CD1c-positive myeloid dendritic cell (primary cell): ENCODE data around the gene CLIC3.

ENCODE experiments used
- DNase-seq: peaks from one replicate; pipeline ENCODE4 v3.0.0-alpha.2; 2016; ENCODE audit errors: extremely low spot score

CLIC3 gene

DNA sequence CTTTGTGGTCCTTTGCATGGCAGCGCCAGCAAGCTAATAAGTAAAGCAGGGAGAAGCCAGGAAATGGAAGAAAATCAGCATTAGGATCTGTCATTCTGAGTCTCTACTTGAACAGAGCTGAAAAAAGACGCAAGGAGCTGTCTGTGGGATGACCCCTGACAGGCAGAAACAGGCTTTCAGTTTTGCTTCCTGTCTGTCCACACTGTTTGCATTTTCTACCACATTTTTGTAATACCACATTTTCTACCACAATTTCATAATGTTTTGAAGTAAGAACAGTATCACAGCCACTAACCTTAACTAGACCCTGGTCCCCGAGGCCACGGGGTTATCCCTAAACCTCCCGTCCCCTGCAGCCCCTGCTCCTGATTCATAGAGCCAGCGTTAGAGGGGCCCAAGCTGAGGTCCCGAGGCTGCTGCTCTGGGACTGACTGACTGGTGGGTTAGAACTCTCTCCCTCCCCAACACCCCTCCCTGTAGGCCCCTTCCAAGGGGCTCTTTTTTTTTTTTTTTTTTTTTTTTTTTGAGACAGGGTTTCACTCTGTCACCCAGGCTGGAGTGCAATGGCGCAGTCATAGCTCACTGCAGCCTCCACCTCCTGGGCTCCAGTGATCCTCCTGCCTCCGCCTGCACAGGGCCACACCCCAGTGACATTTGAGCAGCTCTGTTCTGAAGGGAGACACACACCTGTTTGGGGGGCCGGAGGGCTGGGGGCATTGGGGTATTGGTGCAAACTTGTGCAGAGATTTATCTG is 4.0 kb upstream of the CLIC3 start:
- DNase-seq, result peak; percentile 72

DNA sequence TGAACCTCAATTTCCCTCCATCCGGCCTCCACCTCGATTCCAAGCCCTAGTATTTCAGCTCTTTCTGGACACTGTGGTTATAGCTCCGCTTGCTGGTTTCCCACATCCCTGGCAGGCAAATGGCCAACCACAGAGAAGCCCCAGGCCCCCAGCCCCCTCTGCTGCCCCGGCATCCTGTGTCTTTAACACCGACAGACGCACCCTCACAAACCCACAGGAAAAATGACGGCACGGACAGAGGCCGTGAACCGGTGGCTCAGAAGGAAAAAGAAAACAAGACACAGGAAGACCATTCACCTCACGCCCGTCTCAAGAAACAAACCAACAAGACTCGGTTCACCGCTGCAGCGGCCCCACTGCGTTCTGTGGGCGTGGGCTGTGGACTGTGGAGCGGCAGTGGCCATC is 1.5 kb upstream of the CLIC3 start:
- no peak for DNase-seq

DNA sequence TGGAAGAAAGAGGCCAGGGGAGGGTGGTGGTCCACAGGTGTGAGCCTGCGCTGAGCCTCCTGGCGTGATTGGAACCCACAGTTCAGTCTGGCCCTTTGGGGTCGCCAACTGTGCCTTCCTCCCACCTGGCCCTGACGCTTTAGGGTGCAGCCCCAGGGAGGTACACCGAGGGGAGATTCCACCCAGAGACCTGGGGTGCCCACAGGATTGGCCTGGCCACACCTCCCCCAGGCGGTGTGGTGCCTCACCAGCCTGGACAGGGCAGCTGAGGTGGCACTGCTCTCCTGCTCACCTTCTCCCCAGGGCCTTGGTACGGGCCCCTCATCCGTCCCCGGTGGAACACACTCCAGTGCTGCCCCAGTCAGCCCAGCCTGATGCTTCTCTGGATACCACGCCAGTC is 1.0 kb upstream of the CLIC3 start:
- DNase-seq, result no peak

DNA sequence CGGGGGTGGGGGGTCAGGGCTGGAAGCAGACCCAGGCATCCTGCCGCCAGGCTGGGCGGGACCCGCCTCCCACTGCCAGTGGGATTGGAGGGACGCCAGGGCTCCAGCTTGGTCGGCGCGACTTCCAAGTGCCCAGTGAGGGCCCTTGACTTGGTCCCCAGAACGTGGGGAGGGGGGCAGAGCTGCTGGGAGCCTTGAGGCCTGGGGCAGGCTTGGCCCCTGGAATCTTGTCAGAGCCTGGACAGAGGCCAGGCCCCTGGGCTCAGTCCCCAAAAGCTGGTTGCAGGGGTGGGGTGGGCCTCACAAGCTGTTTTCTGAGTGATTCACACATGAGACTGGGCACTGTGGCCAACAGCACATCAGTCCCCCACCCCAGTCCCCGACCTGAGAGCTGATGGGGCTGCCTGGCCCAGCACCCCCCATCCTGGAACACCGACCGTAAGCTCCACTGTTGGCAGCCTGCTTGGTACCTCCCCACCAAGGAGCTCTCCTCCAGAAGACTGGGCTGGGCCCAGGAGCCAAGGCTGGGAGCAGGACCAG is 526 bp downstream of the CLIC3 start:
- DNase-seq, result no peak

DNA sequence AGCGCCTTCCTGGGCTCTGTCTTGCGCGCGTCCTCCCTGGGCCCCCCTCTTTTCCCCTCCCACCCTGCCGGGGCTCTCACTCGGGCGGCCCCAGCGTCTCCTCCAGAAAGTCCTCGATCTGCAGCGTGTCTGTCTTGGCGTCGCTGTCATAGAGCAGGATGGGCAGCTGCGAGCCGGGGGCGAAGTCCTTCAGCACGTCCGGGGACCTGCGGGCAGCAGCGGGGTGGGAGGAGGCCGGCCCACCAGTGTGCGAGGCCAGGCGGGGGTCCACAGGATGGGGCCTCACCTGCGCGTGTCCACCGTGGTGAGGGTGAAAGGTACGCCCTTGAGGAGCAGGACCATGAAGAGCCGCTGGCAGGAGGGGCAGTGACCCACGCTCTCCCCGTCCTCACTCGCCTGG is 1.0 kb downstream of the CLIC3 start:
- DNase-seq, result no peak

DNA sequence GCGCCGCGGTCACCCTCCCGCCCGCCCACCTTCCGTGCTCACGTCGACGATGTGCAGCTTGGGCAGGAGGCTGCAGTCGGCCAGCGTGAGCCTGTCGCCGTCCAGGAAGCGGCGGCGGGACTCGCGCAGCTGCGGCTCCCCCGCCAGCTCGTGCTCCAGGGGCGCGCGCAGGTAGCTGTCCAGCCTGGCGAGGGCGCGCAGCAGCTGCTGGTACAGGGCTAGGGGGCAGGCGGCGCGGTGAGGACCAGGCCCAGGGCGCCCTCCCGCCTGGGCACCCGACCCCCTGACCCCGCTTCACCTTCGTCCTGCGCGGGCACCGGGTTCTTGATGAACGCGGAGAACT is 1.5 kb downstream of the CLIC3 start:
- DNase-seq, result no peak

DNA sequence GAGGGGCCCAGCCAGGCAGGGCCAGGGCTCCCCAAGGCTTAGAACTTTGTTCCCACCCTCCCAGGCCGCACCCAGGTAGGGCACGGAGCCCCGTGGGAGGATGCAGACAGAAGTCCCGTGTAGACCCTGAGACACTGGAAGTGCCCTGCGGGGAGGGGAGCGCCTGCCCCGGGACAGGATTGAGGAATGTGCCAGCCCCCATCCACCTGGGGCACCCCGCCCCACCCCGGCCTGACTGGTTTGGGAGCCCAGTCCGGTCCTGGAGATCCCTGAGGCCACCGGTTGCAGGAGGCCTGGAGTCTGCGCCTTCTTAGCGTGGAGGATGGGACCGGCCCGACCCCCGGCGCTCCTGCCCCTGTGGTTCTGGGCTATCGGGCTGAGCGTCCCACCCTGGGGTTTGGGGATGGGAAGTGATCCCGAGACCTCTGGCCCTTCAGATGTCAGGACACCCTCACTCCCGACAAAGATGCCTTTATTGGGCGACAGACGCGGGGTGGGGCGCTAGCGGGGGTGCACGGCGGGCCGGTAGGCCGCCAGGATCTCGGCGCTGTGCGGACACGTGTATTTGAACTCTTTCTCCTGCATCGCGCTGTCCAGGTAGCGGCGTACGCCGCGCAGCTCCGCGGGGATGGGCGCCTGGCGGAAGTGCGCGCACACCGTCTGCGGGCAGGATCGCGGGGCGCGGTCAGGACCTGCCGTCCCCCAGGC is 2.0 kb downstream of the CLIC3 start:
- DNase-seq, result no peak

DNA sequence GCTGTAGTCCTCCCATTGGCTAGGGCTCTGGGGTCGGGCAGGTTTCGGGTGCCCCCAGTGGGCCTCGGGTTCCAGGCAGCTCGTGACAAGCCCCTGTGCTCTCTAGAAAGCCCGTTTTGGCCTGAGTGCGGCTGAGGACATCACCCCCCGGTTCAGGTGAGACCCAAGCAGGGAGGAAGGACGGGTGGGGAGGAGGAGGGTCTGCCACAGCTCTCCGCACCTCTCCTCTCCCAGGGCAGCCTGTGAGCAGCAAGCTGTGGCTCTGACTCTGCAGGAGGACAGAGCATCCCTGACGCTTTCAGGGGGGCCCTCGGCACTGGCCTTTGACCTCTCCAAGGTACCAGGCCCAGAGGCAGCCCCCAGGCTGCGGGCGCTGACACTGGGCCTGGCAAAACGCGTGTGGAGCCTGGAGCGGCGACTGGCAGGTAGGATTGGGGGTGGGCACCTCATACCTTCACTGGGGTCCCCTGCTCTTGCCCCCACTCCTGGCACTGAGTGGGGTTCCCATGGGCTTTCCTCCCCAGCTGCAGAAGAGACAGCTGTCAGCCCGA is 3.5 kb downstream of the CLIC3 start:
- no peak for DNase-seq

DNA sequence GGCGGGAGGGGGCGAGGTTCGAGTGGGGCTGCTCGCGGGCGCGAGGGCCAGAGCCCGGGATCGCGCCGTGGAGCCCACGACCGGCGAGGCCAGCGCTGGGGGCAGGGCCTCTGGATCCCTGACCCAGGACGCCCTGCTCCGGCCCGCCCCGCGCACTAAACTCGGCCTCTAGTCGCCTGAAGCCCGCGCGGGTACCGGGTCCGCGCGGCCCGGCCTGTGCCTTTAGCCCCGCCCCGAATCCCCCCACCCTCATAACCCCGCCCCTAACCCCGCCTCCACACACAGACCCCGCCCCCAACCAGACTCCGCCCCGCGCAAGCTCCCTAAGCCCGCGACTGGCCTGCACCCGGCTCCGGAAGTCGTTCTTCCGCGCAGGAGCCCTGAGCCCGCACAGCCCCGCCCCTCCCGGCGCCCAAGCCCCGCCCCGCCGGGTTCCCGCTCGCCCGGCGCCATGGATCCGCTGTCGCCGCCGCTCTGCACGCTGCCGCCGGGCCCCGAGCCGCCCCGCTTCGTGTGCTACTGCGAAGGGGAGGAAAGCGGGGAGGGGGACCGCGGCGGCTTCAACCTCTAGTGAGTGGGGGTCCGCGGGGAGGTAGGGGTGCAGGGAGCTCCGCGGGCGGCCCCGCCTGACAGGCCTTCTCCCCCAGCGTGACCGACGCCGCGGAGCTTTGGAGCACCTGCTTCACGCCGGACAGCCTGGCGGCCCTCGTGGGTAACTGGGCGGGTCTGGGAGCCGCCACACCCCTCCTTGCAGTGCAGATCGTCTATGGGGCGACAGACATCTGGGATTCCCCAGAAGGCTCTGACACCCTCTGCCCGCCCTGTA is 4.2 kb downstream of the CLIC3 start, which contains the start of gene PAXX:
Gene PAXX, plus strand, starts transcription at position 430 of the 826 bp plus-strand sequence. Its CDS starts 22 bp downstream, at position 452.
- DNase-seq, result peak; percentile 95

DNA sequence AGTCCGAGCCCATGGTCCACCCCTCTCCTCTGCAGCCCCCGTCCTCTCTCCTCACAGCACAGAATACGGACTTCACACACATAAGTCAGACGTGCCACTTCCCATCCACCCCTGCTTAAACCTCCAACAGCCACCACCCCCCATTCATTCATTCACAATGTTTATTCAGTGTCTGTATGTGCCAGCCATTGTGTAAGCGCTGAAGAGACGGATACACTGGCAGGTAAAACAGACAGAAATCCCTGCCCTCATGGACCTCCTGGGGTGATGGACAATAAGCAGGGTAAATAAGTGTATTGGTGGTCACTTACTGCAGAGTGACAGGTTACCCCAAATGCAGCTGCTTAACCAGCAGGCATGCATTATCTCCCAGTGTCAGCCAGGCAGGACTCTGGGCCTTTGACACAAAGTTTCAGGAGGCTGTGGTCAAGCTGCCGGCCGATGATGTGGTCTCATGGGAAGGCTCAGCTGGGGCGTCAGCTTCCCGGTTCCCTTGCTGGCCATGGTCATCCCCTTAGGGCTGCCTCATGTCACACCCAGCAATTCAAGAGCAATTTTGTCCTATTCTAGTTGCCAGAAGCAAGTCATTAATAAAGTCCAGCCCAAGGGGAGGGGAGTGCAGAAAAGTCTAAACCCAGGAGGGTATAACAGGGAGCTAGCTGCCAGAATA is 6.0 kb downstream of the CLIC3 start:
- no peak for DNase-seq

DNA sequence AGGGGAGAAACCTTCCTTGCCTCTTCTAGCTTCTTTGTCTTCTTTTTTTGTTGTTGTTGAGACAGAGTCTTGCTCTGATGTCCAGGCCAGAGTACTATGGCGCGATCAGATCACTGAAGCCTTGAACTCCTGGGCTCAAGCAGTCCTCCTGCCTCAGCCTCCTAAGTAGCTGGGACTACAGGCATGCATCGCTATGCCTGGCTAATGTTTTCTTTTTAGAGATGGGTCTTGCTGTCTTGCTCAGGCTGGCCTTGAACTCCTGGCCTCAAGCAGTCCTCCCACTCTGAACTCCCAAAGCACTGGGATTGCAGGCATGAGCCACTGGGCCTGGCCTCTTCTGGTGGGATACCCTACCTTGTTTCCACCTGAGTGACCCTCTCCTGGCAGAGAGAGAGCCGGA is 7.5 kb downstream of the CLIC3 start:
- DNase-seq, result no peak

DNA sequence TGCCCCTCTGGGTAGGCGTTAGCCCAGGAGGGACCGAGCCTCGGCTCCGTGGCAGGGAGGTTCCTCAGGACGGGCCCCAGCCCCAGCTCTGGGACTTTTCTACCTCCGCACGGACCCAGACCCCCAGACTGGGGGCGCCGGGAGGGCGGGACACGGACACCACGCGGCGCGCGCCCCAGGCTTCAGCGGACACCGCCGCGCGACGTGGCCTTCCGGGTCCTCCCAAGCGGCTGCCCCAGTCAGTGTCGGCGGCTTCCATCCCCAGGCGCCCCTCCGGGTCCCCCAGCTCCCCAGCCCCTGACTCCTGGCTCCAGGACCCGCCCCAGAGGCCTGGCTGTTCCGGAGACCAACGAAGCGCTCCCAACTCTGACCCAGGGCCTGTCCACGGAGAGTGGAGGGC is 10.5 kb downstream of the CLIC3 start:
- no peak for DNase-seq

DNA sequence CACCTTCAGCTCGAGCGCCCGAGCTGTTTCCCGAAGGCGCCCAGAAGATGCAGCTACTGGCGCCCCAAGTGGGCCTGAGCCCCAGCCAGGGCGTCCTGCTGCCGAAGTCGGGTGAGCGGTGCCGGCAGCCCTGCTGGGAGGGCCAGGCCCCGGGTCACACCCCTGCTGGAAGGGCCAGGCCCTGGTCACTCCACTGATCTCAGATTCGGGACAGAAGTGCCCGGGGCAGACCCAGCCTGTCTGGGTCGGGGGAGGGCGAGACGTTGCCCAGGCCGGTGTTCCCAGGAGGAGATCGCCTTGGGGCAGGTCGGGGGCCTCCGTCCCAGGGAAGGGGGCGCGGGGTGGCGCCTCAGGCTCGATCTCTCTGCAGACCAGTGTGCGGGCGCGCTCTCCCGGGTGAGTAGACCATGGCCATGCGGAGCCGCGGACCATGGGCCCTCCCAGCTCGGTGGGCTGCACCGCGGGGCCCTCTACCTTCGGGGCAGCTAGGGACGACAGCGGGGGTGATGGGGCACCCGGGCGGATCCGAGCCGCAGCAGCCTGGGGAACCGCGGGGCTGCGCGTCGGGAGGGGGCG is 11.3 kb downstream of the CLIC3 start:
- DNase-seq, result no peak

DNA sequence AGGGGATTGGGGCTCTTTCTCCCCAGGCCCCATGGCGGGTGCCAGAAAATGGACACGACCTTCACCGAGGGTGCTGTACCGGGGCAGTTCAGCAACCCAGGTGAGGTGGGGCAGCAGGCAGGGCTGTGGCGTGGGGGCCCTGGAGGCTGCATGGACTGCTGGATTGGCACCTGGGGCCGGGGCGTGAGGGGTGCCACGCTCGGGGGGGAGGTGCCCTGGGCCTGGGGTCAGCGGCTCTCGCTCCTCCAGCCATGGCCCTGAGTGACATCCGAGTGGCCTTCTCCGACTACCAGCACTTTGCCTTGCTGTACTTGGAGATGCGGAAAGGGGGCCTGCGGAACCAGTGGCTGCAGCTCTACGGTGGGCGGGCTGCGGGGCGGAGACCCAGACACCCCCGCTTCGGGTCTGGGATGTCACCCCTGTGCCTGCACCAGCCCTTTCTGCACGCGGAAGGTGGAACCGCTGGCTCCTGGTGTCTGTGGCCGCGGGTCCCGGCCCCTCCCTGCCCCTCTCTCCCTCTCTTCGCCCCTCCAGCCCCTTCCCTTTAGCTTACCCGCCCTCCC is 11.8 kb downstream of the CLIC3 start:
- DNase-seq, result no peak

DNA sequence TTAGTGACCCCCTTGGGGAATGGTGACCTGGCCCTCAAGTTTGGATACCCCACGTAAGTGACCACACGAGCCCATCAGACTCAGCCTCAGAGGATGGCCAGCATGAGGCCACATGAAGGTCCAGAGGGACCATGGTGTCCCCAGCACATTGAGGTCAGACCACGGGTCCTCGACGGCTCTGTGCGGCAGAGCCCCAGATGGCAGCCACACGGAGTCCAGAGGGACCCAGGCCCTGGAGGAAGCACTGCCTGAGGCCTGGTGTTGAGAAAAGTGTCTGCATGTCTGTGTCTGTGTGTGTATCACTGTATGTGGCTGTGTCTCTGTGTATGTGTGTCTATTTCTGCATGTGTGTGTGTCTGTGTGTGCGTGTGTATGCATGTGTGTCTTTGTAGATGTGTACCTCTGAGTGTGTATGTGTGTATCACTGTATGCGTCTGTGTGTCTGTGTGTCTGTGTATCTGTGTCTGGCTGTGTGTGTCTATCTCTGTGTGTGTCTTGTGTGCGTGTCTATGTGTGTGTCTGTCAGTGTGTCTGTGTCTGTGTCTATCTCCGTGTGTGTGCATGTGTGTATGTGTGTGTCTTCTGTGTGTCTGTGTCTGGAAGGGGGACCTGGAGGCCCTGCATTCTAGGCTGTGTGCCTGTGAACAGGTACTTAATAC is 12.6 kb downstream of the CLIC3 start:
- no peak for DNase-seq

DNA sequence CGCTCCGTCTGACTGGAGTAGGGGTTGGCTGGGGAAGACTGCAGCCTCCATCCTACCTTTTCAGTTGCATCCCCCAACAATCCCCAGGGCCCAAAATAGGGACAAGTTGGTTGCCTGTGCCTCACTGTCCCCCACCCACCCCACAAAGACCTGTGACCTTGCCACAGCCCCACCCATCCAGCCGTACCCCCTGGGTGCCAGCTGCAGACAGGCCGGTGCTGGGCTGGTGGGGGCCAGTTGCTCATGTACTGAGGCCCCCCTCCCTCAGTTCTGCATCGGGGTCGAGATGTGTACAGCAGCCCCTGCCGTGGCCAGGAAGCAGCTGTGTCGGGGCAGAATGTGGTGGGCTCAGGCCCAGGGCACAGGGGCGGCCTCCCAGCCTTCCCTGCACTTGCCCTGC is 13.2 kb downstream of the CLIC3 start:
- DNase-seq, result no peak

DNA sequence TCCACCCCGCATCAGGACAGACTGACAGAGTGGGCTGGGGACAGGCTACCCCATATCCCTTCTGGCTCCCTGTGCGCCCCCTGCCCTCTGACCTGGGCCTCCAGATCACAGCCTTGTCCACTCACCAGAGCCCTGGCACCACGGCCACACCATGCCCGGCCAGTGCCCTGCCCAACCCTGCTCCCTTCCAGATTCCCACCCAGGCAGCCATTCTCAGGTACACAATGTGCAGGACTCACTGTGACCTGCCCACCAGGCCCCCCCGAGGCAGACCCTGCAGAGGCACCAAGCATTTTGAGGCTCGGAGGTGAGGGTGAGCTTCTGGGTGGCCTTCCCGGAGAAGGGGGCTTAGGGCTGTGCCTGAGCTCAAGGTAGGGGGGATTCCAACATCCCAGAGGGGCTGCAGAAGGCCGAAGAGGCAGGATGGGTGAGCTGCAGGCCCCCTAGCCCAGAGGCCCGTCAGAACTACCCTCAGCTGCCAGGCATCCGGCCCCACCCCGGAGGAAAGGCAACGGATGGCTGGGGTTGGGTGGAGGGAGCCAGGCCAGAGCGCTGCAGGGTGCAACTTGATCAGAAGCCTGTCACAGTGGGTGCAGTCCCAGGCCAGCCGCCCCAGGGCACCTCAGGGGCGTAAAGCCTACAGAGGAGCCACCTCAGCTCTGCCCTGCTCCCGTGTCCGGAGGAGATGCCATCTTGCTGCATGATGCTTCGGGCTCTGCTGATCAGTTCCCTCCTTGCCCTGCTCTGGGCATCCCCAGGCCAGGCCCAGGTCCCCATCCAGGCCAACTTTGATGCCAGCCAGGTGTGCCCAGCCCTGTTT is 13.9 kb downstream of the CLIC3 start, which contains the start of gene LCNL1:
Gene LCNL1, plus strand, starts transcription at position 762 of the 820 bp plus-strand sequence. CDS start 594 bp downstream, outside the sequence.
- DNase-seq, result no peak

DNA sequence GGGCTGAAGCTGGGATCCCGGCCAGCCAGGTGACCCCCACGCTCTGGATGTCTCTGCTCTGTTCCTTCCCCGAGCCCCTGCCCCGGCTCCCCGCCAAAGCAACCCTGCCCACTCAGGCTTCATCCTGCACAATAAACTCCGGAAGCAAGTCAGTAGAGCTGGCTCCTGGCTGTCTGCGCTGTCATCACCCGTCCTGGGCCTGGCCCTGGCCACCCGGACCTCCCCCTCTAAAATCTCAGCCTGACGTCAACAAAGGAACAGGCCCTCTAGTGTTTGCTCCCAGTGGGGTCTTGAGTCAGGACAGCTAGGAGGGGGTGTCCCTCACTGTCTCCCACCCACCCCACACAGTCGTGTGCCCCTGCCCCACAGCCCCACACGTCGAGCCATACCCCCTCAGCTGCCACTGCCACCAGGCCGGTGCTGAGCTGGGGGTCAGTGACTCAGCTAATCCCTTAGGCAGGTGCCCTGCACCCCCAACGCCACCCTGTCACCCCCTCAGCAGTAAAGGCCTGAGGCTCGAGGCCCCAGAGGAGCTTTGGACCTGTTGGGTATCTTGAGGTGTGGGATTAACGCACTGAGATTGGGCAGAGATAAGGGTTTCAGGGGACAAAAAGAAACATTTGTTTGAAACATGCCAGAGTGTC is 14.7 kb downstream of the CLIC3 start:
- DNase-seq, result no peak
